ENCODE data around the gene RNASE11. TPM values are rescaled to one million over a fixed set of nuclear protein-coding genes. Genes with fewer than 3 reads are reported as not detected.

RNASE11 gene
- not detected for total RNA-seq

- Mint-ChIP-seq H3K4me3 (no peak within 1 kb of the TSS), H3K27ac (no peak within 1 kb of the TSS), H3K4me1 (ENCODE audit: low read depth) (no peaks in the 10 kb centered on the region), H3K36me3 (ENCODE audit: low read depth) (no peaks in the 10 kb centered on the region), H3K27me3 (ENCODE audit: low read depth) (peaks cover 20% of the 10 kb centered on the region), H3K9me3 (ENCODE audit: insufficient read depth) (no peaks in the 10 kb centered on the region)
- ChIA-PET CTCF (interaction anchor here (1.3 to 1.9 kb wide), 4 partner anchors 13 to 172 kb away, joined by 3 to 7 read pairs (median 4); no protein-coding TSS in a partner anchor), POLR2A (interaction anchor here (0.7 to 1.0 kb wide), 2 partner anchors 13 to 99 kb away, joined by 3 read pairs; no protein-coding TSS in a partner anchor)
- ATAC-seq = no peak
- no peak for DNase-seq
Measured at GRCh38 chr14:20587489-20588154, at the start of gene RNASE11. Gene RNASE11 (minus strand): TSS chr14:20588001.

- ATAC-seq = peak; percentile 86
- CTCF ChIA-PET = interaction anchor here (0.7 to 3.1 kb wide), 7 partner anchors 11 to 624 kb away, joined by 3 to 22 read pairs (median 4); no protein-coding TSS in a partner anchor
- Mint-ChIP-seq H3K27me3 (ENCODE audit: low read depth) (peaks cover 63% of the 10 kb centered on the region), H3K4me1 (ENCODE audit: low read depth) (peaks cover 35% of the 10 kb centered on the region), H3K36me3 (ENCODE audit: low read depth) (peaks cover 3% of the 10 kb centered on the region), H3K27ac (peak overlapping the region; percentile 79), H3K4me3 (peak overlapping the region; percentile 72), H3K9me3 (ENCODE audit: insufficient read depth) (no peaks in the 10 kb centered on the region)
- POLR2A ChIA-PET = interaction anchor here (1.3 to 2.3 kb wide), 2 partner anchors 20 to 48 kb away, joined by 3 to 6 read pairs; no protein-coding TSS in a partner anchor
- DNase-seq = peak; percentile 85
Measured at GRCh38 chr14:20632831-20633691, 45.3 kb upstream of the RNASE11 start.

GRCh38 chr14:20632448-20632830, 44.6 kb upstream of the RNASE11 start:
- Mint-ChIP-seq H3K36me3 (ENCODE audit: low read depth) (peaks cover 3% of the 10 kb centered on the region), H3K4me3 (peak overlapping the region; percentile 72), H3K27me3 (ENCODE audit: low read depth) (peaks cover 69% of the 10 kb centered on the region), H3K9me3 (ENCODE audit: insufficient read depth) (no peaks in the 10 kb centered on the region), H3K27ac (peak overlapping the region; percentile 79), H3K4me1 (ENCODE audit: low read depth) (peaks cover 39% of the 10 kb centered on the region)
- CTCF ChIA-PET = interaction anchor here (0.7 to 3.1 kb wide), 7 partner anchors 10 to 625 kb away, joined by 3 to 22 read pairs (median 4); no protein-coding TSS in a partner anchor
- peak; percentile 48 for DNase-seq
- POLR2A ChIA-PET = interaction anchor here (1.3 to 2.3 kb wide), 2 partner anchors 19 to 48 kb away, joined by 3 to 6 read pairs; no protein-coding TSS in a partner anchor
- peak; percentile 25 for ATAC-seq

DNA sequence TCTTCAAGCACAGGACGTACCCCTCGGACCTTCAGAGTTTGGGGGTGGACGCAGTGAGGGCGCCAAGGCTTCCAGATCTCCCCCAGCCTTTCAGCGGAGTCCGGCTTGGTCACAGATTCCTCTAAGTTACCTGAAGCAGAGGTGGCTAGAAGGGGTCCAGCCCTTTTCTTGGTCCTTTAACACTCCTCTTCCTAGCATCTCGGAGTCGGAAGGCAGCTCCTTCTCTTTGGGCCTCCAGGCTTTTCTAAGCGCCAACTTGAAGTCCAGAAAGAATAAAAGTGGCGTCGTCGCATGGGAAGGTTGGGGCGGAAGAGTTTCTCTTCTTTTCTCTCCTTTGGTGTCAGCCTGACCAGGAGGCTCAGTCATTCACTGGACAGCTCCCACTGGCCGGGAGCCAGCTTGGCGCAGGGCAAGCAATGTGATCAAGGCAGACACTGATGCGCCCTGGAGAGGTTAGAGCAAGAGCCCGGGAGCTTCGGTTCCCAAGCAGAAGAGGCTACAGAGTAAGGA, 44.1 kb upstream of the RNASE11 start:
- no peak overlapping the region for H3K27ac Mint-ChIP-seq
- POLR2A ChIA-PET = interaction anchor here (1.3 to 2.3 kb wide), 2 partner anchors 19 to 49 kb away, joined by 3 to 6 read pairs; no protein-coding TSS in a partner anchor
- H3K36me3 Mint-ChIP-seq (ENCODE audit: low read depth) = peaks cover 3% of the 10 kb centered on the region
- H3K9me3 Mint-ChIP-seq (ENCODE audit: insufficient read depth) = no peaks in the 10 kb centered on the region
- peak overlapping the region; percentile 72 for H3K4me3 Mint-ChIP-seq
- DNase-seq (no peak), ATAC-seq (no peak)
- peaks cover 74% of the 10 kb centered on the region for H3K27me3 Mint-ChIP-seq (ENCODE audit: low read depth)
- CTCF ChIA-PET = interaction anchor here (0.7 to 3.1 kb wide), 10 partner anchors 10 to 625 kb away, joined by 3 to 23 read pairs (median 4); partner anchors contain the start of gene RNASE4
- H3K4me1 Mint-ChIP-seq (ENCODE audit: low read depth) = peaks cover 40% of the 10 kb centered on the region

DNA sequence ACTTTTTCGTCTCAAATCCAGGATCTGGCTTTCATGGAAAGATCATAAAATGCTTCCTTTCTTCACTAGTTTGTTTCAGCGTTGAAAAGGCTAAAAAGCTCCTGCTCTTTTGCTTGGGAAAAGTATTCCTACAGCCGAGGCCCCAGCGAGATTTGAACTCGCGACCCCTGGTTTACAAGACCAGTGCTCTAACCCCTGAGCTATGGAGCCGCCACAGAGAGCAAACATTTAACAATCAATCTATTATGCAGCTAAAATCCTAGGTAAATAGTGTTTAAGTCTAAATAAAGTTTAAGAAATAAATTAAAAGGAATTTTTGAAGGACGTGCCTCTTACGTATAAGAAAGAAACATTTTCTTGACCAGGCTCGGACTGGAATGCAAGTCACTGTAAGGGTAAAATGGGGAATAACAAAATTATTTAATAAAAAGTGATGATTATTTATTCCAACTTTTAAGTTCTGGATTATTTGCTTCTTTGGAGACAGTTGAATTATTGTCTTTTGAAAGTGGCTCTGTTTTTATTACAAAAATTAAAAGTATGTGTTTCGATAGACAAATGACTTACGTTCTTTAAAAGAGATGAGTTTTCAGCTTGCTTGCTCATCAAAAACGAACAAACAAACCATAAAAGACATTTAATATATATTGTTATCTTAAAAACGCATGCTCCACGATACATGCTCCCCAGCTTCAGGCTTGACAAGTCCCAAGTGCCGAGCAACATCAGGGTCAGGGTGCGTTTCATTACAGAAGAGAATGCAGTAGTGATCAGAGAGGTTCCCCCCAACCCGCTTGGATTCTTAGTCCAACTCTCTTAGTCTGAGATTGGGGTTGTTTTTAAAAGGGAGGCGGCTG, 43.5 kb upstream of the RNASE11 start:
- Mint-ChIP-seq H3K4me1 (ENCODE audit: low read depth) (peaks cover 47% of the 10 kb centered on the region), H3K36me3 (ENCODE audit: low read depth) (peaks cover 3% of the 10 kb centered on the region), H3K27ac (peak overlapping the region; percentile 50), H3K27me3 (ENCODE audit: low read depth) (peaks cover 76% of the 10 kb centered on the region), H3K4me3 (peak overlapping the region; percentile 72), H3K9me3 (ENCODE audit: insufficient read depth) (no peaks in the 10 kb centered on the region)
- CTCF ChIA-PET = interaction anchor here (1.0 to 3.1 kb wide), 11 partner anchors 9 to 304 kb away, joined by 3 to 23 read pairs (median 4); partner anchors contain the start of gene RNASE4
- POLR2A ChIA-PET = interaction anchor here (0.7 to 2.3 kb wide), 4 partner anchors 18 to 50 kb away, joined by 3 to 6 read pairs (median 3); no protein-coding TSS in a partner anchor
- ATAC-seq (no peak), DNase-seq (peak; percentile 69)

GRCh38 chr14:20630340-20631022, 42.7 kb upstream of the RNASE11 start:
- peaks cover 74% of the 10 kb centered on the region for H3K27me3 Mint-ChIP-seq (ENCODE audit: low read depth)
- DNase-seq (peak; percentile 38), ATAC-seq (peak; percentile 5)
- peak overlapping the region; percentile 67 for H3K4me3 Mint-ChIP-seq
- ChIA-PET CTCF (interaction anchor here (1.0 to 3.1 kb wide), 8 partner anchors 9 to 303 kb away, joined by 3 to 23 read pairs (median 10); partner anchors contain the start of gene RNASE4), POLR2A (interaction anchor here (0.7 kb wide), 2 partner anchors 31 to 38 kb away, joined by 3 read pairs; no protein-coding TSS in a partner anchor)
- peaks cover 3% of the 10 kb centered on the region for H3K36me3 Mint-ChIP-seq (ENCODE audit: low read depth)
- H3K9me3 Mint-ChIP-seq (ENCODE audit: insufficient read depth) = no peaks in the 10 kb centered on the region
- H3K27ac Mint-ChIP-seq = peak overlapping the region; percentile 50
- H3K4me1 Mint-ChIP-seq (ENCODE audit: low read depth) = peaks cover 52% of the 10 kb centered on the region

DNA sequence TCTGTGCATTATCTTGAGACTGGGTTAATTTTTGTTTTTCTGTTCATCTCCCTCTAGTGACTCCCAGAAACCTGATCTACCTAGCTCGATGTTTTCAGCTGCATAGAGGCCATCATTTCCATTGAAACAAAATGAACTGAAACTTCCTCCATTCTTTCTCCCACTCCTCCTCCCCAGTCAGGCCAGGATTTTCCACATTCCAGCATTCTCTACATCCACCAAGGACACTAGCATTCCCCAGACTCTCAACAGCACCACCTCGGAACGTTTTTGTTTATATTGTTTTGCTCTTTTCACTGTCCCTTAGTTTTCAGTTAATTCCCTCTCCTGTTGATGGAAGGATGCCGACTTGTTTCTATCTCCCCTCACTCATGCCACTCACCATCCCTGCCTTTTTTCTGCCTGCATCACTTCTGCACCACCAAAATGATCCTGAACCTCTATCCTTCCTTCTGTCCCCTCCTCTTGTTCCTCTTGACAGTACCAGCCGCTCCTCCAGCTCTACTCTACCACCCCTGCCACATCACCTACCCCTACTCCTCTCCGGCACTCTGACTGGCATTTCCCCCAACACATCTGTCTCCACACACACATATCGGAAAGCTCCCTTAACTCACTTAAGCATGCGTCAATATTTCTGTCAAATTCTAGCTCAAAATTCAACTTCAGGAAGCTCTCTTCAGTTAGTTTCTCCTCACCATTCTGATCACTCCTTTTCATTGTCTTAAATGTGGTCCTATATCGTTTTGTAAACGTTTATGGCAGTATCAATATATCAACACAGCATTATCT, 40.5 kb upstream of the RNASE11 start:
- H3K4me1 Mint-ChIP-seq (ENCODE audit: low read depth) = peaks cover 65% of the 10 kb centered on the region
- ChIA-PET POLR2A (no interaction called here), CTCF (interaction anchor here (0.7 to 1.9 kb wide), 6 partner anchors 14 to 63 kb away, joined by 3 to 7 read pairs (median 4); no protein-coding TSS in a partner anchor)
- no peaks in the 10 kb centered on the region for H3K9me3 Mint-ChIP-seq (ENCODE audit: insufficient read depth)
- no peak overlapping the region for H3K4me3 Mint-ChIP-seq
- DNase-seq (no peak), ATAC-seq (no peak)
- H3K27me3 Mint-ChIP-seq (ENCODE audit: low read depth) = peaks cover 73% of the 10 kb centered on the region
- H3K36me3 Mint-ChIP-seq (ENCODE audit: low read depth) = peaks cover 6% of the 10 kb centered on the region
- no peak overlapping the region for H3K27ac Mint-ChIP-seq

DNA sequence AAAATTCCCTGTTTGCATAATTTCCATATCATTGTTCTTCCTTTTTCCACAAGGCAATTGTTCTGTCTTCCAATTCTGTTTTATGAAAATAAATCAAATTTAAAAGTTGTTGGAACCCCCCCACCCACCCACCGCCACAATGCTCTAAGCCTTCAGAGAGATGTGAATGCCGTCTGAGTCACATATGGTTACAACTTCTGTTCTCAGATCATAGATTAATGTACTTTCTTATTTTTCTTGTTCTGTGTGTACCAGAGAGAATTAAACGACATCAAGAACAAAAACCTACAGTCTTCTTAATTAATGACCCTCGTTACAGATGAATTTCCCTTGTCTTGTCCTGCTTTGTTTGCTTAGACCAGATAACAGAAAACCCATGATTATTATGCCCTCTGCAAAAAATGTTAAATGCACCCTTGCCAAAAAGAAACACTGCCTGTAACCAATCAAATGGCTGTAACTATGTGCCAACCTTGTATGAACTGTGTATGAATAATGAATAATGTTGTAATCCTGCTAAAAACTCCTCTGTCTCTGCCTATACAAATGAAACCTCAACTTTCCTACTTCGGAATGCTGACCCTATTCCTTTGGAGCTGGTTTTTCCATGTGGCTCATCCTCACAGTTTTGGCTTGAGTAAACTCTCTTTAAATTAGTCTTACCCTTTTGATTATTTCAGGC, 39.7 kb upstream of the RNASE11 start:
- Mint-ChIP-seq H3K4me1 (ENCODE audit: low read depth) (peaks cover 65% of the 10 kb centered on the region), H3K27me3 (ENCODE audit: low read depth) (peaks cover 69% of the 10 kb centered on the region), H3K9me3 (ENCODE audit: insufficient read depth) (no peaks in the 10 kb centered on the region), H3K27ac (no peak overlapping the region), H3K4me3 (no peak overlapping the region), H3K36me3 (ENCODE audit: low read depth) (peaks cover 4% of the 10 kb centered on the region)
- CTCF ChIA-PET = interaction anchor here (1.4 to 1.7 kb wide), 3 partner anchors 30 to 63 kb away, joined by 4 to 6 read pairs (median 5); no protein-coding TSS in a partner anchor
- no peak for ATAC-seq
- DNase-seq = no peak
- POLR2A ChIA-PET = no interaction called here

GRCh38 chr14:20626274-20626673, 38.5 kb upstream of the RNASE11 start:
- peaks cover 61% of the 10 kb centered on the region for H3K4me1 Mint-ChIP-seq (ENCODE audit: low read depth)
- H3K27me3 Mint-ChIP-seq (ENCODE audit: low read depth) = peaks cover 73% of the 10 kb centered on the region
- peak overlapping the region; percentile 66 for H3K4me3 Mint-ChIP-seq
- H3K27ac Mint-ChIP-seq = no peak overlapping the region
- ChIA-PET CTCF (interaction anchor here (1.6 to 1.8 kb wide), 2 partner anchors 13 to 16 kb away, joined by 3 to 6 read pairs; no protein-coding TSS in a partner anchor), POLR2A (no interaction called here)
- ATAC-seq (no peak), DNase-seq (no peak)
- peaks cover 4% of the 10 kb centered on the region for H3K36me3 Mint-ChIP-seq (ENCODE audit: low read depth)
- no peaks in the 10 kb centered on the region for H3K9me3 Mint-ChIP-seq (ENCODE audit: insufficient read depth)

Measured in activated CD8-positive, alpha-beta T cell treated with anti-CD3 and anti-CD28 coated beads, Interleukin-2, amount 10 ng/mL, durations not matched to agents 7 days and 5 days (primary cell).